GM13977 (cell line): ENCODE data around the gene SMYD2.

ENCODE experiments used
- DNase-seq: peaks from one replicate; pipeline ENCODE4 v3.0.0; 2012; ENCODE audit warnings: low spot score
- CTCF ChIP-seq: IDR thresholded peaks from 2 replicates; pipeline ENCODE4 v1.5.1; 2012; ENCODE audit warnings: mild to moderate bottlenecking, control low read depth; ENCODE audit not compliant: insufficient read depth; ENCODE audit errors: extremely low read depth, missing control alignments
- in situ Hi-C: fragments of 300-500 bp; cut with MboI; formaldehyde crosslinking; loops from one replicate; pipeline ENCODE4 v1.12.0; 2022; ENCODE audit warnings: low sequenced_read_pairs, low pct_unique_long_range_greater_than_20kb, mixed read lengths, inconsistent platforms; ENCODE audit not compliant: unreplicated experiment

The SMYD2 gene

GRCh38 chr1:214244841-214245240 is 36.1 kb upstream of the SMYD2 start:
- TF ChIP-seq CTCF: no peak
- DNase-seq: no peak
- in situ Hi-C loops: no loop called here

GRCh38 chr1:214247501-214248041 is 33.4 kb upstream of the SMYD2 start:
- no peak for DNase-seq
- in situ Hi-C loops: no loop called here
- no peak for TF ChIP-seq CTCF

- DNase-seq: no peak
- in situ Hi-C loops: no loop called here
- no peak for TF ChIP-seq CTCF
These were observed 32.5 kb upstream of the SMYD2 start for GRCh38 chr1:214248311-214249085.

GRCh38 chr1:214249651-214250050 is 31.3 kb upstream of the SMYD2 start:
- no peak for DNase-seq
- in situ Hi-C loops: loop anchor here (25.0 kb wide), 1 partner anchor 338 kb away; no protein-coding TSS in a partner anchor
- no peak for TF ChIP-seq CTCF

- no peak for TF ChIP-seq CTCF
- no peak for DNase-seq
- in situ Hi-C loops: loop anchor here (25.0 kb wide), 1 partner anchor 336 kb away; no protein-coding TSS in a partner anchor
These were observed 29.6 kb upstream of the SMYD2 start for GRCh38 chr1:214251354-214251753.

GRCh38 chr1:214255509-214255908 is 25.4 kb upstream of the SMYD2 start:
- no peak for TF ChIP-seq CTCF
- DNase-seq: no peak
- in situ Hi-C loops: loop anchor here (25.0 kb wide), 1 partner anchor 332 kb away; no protein-coding TSS in a partner anchor
